Adrenal gland (tissue), 12 donors: ENCODE data around the gene ZNF469. TPM values are rescaled to one million over a fixed set of nuclear protein-coding genes. Genes with fewer than 3 reads are reported as not detected.

Source experiments
- DNase-seq, 7 donors: peaks; one replicate each; pipeline ENCODE4 v3.0.0-alpha.2; 2019 to 2020
- H3K27ac ChIP-seq, 5 donors: fragments of 200-600 bp; sonication (generic) in 4 of 5; 1 replicate in 3 of 5; 2 replicates in 2 of 5; pipeline versions ENCODE4 v1.5.1 to v1.8.0; 2016 to 2020; ENCODE audit warnings: mild to moderate bottlenecking in 1 of 5
- H3K27me3 ChIP-seq: fragments of 200-600 bp; 2 replicates; pipeline ENCODE4 v1.8.0; 2021
- H3K36me3 ChIP-seq, 2 donors: fragments of 200-600 bp; replicated peaks in 1 of 2; 1 replicate in 1 of 2; 2 replicates in 1 of 2; pipeline versions ENCODE4 v1.5.1 to v1.8.0; 2018 to 2022
- H3K4me1 ChIP-seq, 2 donors: fragments of 200-600 bp; replicated peaks in 1 of 2; 1 replicate in 1 of 2; 2 replicates in 1 of 2; pipeline versions ENCODE4 v1.5.1 to v1.8.0; 2018 to 2021
- H3K4me3 ChIP-seq, 4 donors: fragments of 200-600 bp; sonication (generic) in 3 of 4; one replicate each; pipeline ENCODE4 v1.5.1; 2016 to 2018
- H3K9me3 ChIP-seq, 3 donors: fragments of 200-600 bp; sonication (generic) in 1 of 3; replicated peaks in 1 of 3; 1 replicate in 2 of 3; 2 replicates in 1 of 3; pipeline versions ENCODE4 v1.5.1 to v1.8.0; 2016 to 2021
- CTCF ChIP-seq, 6 experiments: fragments of 450-650 bp in 4 of 6; fragments of 200-600 bp in 2 of 6; sonication (generic) in 1 of 6; IDR thresholded peaks; 1 replicate in 5 of 6; 2 replicates in 1 of 6; pipeline versions ENCODE4 v1.5.1 to v1.8.0; 2016 to 2021; ENCODE audit warnings: antibody characterized with exemption in 6 of 6, mild to moderate bottlenecking in 2 of 6, moderate library complexity in 1 of 6
- POLR2A ChIP-seq, 2 donors: fragments of 450-650 bp; IDR thresholded peaks; one replicate each; pipeline ENCODE4 v1.6.1; 2017; ENCODE audit warnings: antibody characterized with exemption in 2 of 2, mild to moderate bottlenecking in 2 of 2, moderate library complexity in 1 of 2
- WGBS, 4 donors: extraction: QIAGEN DNeasy Blood & Tissue Kit in 2 of 4; methylation state at CpG; one replicate each; pipeline versions ENCODE4 v1.1.5 to v1.1.7; 2013 to 2017; 5-methylcytosine and 5-hydroxymethylcytosine counted together
- intact Hi-C, 2 donors: fragments of 100-400 bp; cut with DNase I; formaldehyde crosslinking; loops; one replicate each; pipeline versions ENCODE4 v1.14.1 to v1.15.0; 2022 to 2023
- polyA plus RNA-seq, 3 donors: library from polyadenylated mRNA; stranded (reverse); fragments of 200-250 nt in 2 of 3; fragments of 350-450 nt in 1 of 3; fragmentation: Illumina TruSeq in 1 of 3; extraction: RNeasy Lipid Tissue Mini Kit (QIAGEN cat#74804) in 1 of 3; gene quantifications; one replicate each; pipeline ENCODE4 v1.2.3, GENCODE V29; 2013 to 2014
- total RNA-seq, 9 donors: library from RNA; depleted of rRNA in 4 of 9; stranded (reverse); fragments of >200 nt in 4 of 9; fragments of 120-200 nt in 1 of 9; fragmentation: NEBNext Ultra II Directional in 1 of 9; extraction: Animal tissue kit (Norgen Biotek cat#: 25700) in 1 of 9; gene quantifications; one replicate each; pipeline versions ENCODE4 v1.1.0 to v1.2.4, GENCODE V29; 2013 to 2023
- donor health status: healthy with polysubstance abuse.
- donor health status: Bipolar disorder and iron deficiency.
- donor health status: DM: yes; HTN: yes; CAD: no.
- donor health status: DM: no; HTN: no; CAD: no.
- donor health status: DM: no; HTN: no; CAD: no.
- donor health status: DM: yes; HTN: yes; CAD: no.

ZNF469 gene
- total and polyA plus RNA-seq, 12 donors: 0.18 to 5.7 (median 1.9) TPM

- TF ChIP-seq CTCF (IDR thresholded peaks at IDR 0.05): no peak
- TF ChIP-seq POLR2A (IDR thresholded peaks at IDR 0.05): no peak
- no peak overlapping the region for H3K27ac ChIP-seq
- no peaks in the 10 kb centered on the region for H3K4me1 ChIP-seq
- no peaks in the 10 kb centered on the region for H3K27me3 ChIP-seq
- no peak overlapping the region for H3K4me3 ChIP-seq
- 83 to 91% (median 88%) methylated on average over 30 to 32 of the region's 32 CpGs for WGBS, 4 donors
- intact Hi-C loops: no loop called here
- DNase-seq: no peak
- no peaks in the 10 kb centered on the region for H3K9me3 ChIP-seq
- no peaks in the 10 kb centered on the region for H3K36me3 ChIP-seq
Measured at GRCh38 chr16:88345721-88346560, 36.8 kb upstream of the ZNF469 start.

GRCh38 chr16:88346680-88347505 is 35.9 kb upstream of the ZNF469 start:
- no peaks in the 10 kb centered on the region for H3K36me3 ChIP-seq
- H3K9me3 ChIP-seq: no peaks in the 10 kb centered on the region
- no peak overlapping the region for H3K27ac ChIP-seq
- no peak overlapping the region for H3K4me3 ChIP-seq
- no peaks in the 10 kb centered on the region for H3K4me1 ChIP-seq
- no peaks in the 10 kb centered on the region for H3K27me3 ChIP-seq
- DNase-seq: no peak
- WGBS, 4 donors: 90 to 94% (median 92%) methylated on average over 13 to 26 of the region's 26 CpGs
- intact Hi-C loops: no loop called here
- TF ChIP-seq POLR2A (IDR thresholded peaks at IDR 0.05) (no peak), CTCF (IDR thresholded peaks at IDR 0.05) (no peak)

- Histone ChIP-seq H3K36me3 (no peaks in the 10 kb centered on the region), H3K27me3 (no peaks in the 10 kb centered on the region), H3K9me3 (no peaks in the 10 kb centered on the region), H3K4me3 (no peak overlapping the region), H3K4me1 (no peaks in the 10 kb centered on the region), H3K27ac (no peak overlapping the region)
- no peak for TF ChIP-seq POLR2A (IDR thresholded peaks at IDR 0.05)
- DNase-seq: no peak
- intact Hi-C loops: no loop called here
- WGBS, 4 donors: 77 to 96% (median 87%) methylated on average over 8 to 21 of the region's 21 CpGs
Measured at GRCh38 chr16:88347656-88348376, 34.9 kb upstream of the ZNF469 start.

GRCh38 chr16:88348377-88349152 is 34.2 kb upstream of the ZNF469 start:
- Histone ChIP-seq H3K9me3 (no peaks in the 10 kb centered on the region), H3K4me1 (no peaks in the 10 kb centered on the region), H3K27ac (no peak overlapping the region), H3K27me3 (no peaks in the 10 kb centered on the region), H3K4me3 (no peak overlapping the region), H3K36me3 (no peaks in the 10 kb centered on the region)
- no peak for TF ChIP-seq CTCF (IDR thresholded peaks at IDR 0.05)
- TF ChIP-seq POLR2A (IDR thresholded peaks at IDR 0.05): no peak
- intact Hi-C loops: no loop called here
- no peak for DNase-seq
- 86 to 93% (median 88%) methylated on average over 15 to 25 of the region's 25 CpGs for WGBS, 4 donors
